Bronchial epithelial cell (primary cell): Measurements from ENCODE around the gene SLC2A8. TPM values are rescaled to one million over a fixed set of nuclear protein-coding genes. Genes with fewer than 3 reads are reported as not detected.

ENCODE experiments used
- DNase-seq: peaks from one replicate; pipeline ENCODE4 v3.0.0-alpha.2; 2010; ENCODE audit warnings: low read depth
- FAIRE-seq: peaks from 2 replicates; lab custom pipeline; 2011; peaks lifted over from hg19 to GRCh38; lab: Jason Lieb, UNC
- H3K27me3 ChIP-seq: 2 replicates; pipeline ENCODE4 v1.5.1; 2011; ENCODE audit warnings: low read length; ENCODE audit not compliant: control insufficient read depth, insufficient read depth
- H3K36me3 ChIP-seq: 2 replicates; pipeline ENCODE4 v1.5.1; 2011; ENCODE audit warnings: low read length; ENCODE audit not compliant: control insufficient read depth, insufficient read depth
- H3K4me3 ChIP-seq: 2 replicates; pipeline ENCODE4 v1.5.1; 2011; ENCODE audit warnings: mild to moderate bottlenecking, low read depth, low read length, control low read depth
- CTCF ChIP-seq: IDR thresholded peaks from 2 replicates; pipeline ENCODE4 v1.5.1; 2011; ENCODE audit warnings: mild to moderate bottlenecking, moderate library complexity, low read length, control low read depth, inconsistent platforms; ENCODE audit not compliant: insufficient read depth, severe bottlenecking
- total RNA-seq: library from RNA; depleted of rRNA; stranded (reverse); fragments of >200 nt; gene quantifications from 2 replicates; pipeline ENCODE4 v1.2.1, GENCODE V29; 2014

SLC2A8 gene
- total RNA-seq, 1 donor from 2014 or later: 4.5 TPM

GRCh38 chr9:127395497-127396252 is 1.3 kb upstream of the SLC2A8 start:
- no peak for TF ChIP-seq CTCF
- Histone ChIP-seq H3K27me3 (no peaks in the 10 kb centered on the region), H3K4me3 (no peak overlapping the region), H3K36me3 (peaks cover 3% of the 10 kb centered on the region)
- no peak for DNase-seq
- FAIRE-seq: no peak

DNA sequence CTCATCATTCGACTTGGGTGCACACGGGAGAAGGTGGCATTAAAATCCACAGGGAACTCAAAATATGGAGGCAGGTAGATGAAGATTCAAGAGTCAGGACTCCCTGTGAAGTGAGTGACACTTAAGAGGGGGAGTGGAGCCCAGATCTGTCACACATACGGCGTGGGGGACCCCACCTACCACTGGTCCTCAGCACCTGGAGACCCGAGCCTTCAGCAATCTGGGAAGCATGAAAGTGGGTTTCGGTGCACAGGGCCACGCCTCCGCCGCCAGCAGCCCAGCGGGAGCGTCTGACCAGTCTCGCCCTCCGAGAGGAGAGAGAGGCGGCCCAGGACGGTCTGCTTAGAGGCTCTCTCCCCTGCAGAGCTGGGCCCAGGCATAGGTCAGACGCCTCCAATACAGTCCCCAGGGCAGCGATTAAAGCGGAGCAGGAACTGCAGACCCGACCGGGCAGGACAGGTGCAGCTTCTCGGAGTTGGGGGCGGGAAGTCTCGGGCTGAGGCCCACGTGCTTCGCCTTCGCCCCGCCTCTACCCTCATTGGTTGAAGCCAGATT is 639 bp upstream of the SLC2A8 start:
- peaks cover 6% of the 10 kb centered on the region for H3K36me3 ChIP-seq
- DNase-seq: no peak
- H3K27me3 ChIP-seq: no peaks in the 10 kb centered on the region
- H3K4me3 ChIP-seq: peak overlapping the region; percentile 50
- FAIRE-seq: no peak
- TF ChIP-seq CTCF: no peak

DNA sequence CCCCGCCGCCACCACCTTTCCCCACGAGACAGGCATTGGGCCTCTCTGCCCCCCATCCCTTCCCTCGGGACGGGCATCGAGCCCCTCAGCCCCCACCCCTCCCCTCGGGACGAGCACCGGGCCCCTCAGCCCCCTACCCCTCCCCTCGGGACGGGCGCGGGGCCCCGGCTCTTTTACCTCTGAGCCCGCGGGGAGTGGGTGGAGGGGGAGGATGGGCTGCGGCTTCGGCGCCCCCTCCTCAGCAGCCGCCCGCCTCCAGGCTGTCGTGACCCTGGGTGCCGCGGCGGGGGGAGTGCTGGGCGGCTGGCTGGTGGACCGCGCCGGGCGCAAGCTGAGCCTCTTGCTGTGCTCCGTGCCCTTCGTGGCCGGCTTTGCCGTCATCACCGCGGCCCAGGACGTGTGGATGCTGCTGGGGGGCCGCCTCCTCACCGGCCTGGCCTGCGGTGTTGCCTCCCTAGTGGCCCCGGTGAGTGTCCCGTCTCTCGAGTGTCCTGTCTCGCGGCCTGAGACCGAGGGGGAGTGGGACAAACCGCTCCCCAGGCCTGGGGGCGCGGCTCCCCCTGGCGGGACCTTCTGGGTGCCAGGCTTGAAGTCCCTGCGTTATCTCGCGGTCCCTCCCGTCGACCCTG is 791 bp downstream of the SLC2A8 start:
- TF ChIP-seq CTCF: peak; percentile 70
- Histone ChIP-seq H3K36me3 (peaks cover 7% of the 10 kb centered on the region), H3K27me3 (no peaks in the 10 kb centered on the region), H3K4me3 (peak overlapping the region; percentile 83)
- FAIRE-seq (no peak), DNase-seq (peak; percentile 13)

DNA sequence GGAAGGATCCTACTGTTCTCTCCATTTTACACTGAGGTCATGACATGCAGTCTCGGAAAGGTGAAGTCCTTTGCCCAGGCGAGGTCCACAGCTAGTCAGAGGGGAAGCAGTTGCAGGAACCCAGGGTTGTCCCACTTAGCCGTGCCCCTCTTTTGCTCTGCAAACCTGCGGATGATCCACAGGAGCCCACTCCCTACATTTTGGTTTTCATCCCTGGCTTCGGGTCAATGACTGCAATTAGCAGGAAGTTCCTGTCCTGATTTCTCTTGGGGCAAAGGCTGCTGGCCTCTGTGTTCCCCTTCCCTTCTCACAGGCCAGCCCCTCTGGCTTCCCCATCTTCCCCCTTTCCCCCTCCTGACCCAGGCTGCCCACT is 1.3 kb downstream of the SLC2A8 start:
- no peak for TF ChIP-seq CTCF
- Histone ChIP-seq H3K36me3 (peaks cover 7% of the 10 kb centered on the region), H3K4me3 (peak overlapping the region; percentile 83), H3K27me3 (no peaks in the 10 kb centered on the region)
- no peak for DNase-seq
- FAIRE-seq: no peak

DNA sequence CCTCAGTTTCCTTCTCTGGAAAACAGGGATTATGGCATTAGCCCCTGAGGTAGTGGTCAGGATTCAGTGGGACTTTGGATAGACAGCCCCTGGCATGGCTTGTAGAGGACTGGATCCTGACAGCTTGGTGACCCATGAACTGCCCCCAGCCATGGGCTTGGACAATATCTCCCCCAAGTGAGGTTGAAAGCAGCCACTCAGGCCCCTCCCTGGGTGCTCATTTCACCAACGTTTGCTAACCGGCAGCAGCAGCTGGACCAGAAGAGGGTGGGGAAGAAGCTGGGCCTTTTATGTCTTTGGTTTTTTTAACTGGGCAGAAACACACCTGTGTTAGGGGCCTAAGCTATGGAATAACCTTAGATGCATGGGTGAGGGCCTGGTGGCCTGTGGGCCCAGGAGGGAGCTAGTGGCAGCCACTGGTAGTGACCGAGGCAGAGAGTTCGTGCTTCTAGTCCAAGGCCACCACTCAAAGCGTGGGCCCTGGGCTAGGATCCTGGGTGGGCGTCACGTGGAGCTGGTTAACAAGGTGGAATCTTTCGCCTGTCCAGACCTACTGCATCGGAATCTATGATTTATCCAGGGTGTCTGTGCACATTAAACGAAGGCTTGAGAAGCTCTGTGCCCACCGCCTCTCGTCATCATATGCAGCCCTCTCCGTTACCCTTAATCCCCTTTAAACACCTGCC is 1.9 kb downstream of the SLC2A8 start:
- Histone ChIP-seq H3K27me3 (no peaks in the 10 kb centered on the region), H3K4me3 (no peak overlapping the region), H3K36me3 (peaks cover 7% of the 10 kb centered on the region)
- DNase-seq (no peak), FAIRE-seq (no peak)
- TF ChIP-seq CTCF: no peak
